IMR-90 (cell line): Measurements from ENCODE around the gene ACOT12. TPM values are rescaled to one million over a fixed set of nuclear protein-coding genes. Genes with fewer than 3 reads are reported as not detected.

ENCODE experiments used
- ATAC-seq: fragments of 200-7000 bp; cut with Tn5 transposase; 2 replicates; pipeline ENCODE4 v1.9.1; 2020; ENCODE audit warnings: low read depth, mild to moderate bottlenecking, moderate library complexity
- BruUV-seq: library from RNA; stranded (reverse); fragments of 400-500 nt; replicated peaks from 2 replicates; lab custom pipeline; 2021; lab: Mats Ljungman, UMichigan
- CTCF ChIA-PET: fragments of 300-600 bp; formaldehyde crosslinking; extraction: SDS; loops from one replicate; lab custom pipeline; 2021; ENCODE audit warnings: antibody characterized with exemption; lab: Yijun Ruan, JAX
- POLR2A ChIA-PET: fragments of 300-600 bp; sonication (Branson Sonifier 250); formaldehyde crosslinking; loops from one replicate; lab custom pipeline; 2022; ENCODE audit warnings: antibody characterized with exemption; ENCODE audit not compliant: unreplicated experiment; lab: Charles Lee
- DNase-seq: peaks from one replicate; pipeline ENCODE4 v3.0.0; 2013
- H2AFZ ChIP-seq: replicated peaks from 2 replicates; pipeline ENCODE3; 2013; ENCODE audit warnings: low read length, mild to moderate bottlenecking; ENCODE audit not compliant: poor library complexity
- H2AK5ac ChIP-seq: 2 replicates; pipeline ENCODE4 v1.6.1; 2013; ENCODE audit warnings: low read depth, low read length, inconsistent platforms
- H2AK9ac ChIP-seq: replicated peaks from 2 replicates; pipeline ENCODE3; 2013; ENCODE audit warnings: mild to moderate bottlenecking, low read depth, low read length, moderate library complexity; ENCODE audit not compliant: poor library complexity
- H2BK120ac ChIP-seq: 2 replicates; pipeline ENCODE4 v1.6.1; 2013; ENCODE audit warnings: low read depth, low read length, inconsistent platforms
- H2BK15ac ChIP-seq: 3 replicates; pipeline ENCODE4 v1.6.1; 2013; ENCODE audit warnings: low read depth, low read length, inconsistent platforms
- H2BK20ac ChIP-seq: 2 replicates; pipeline ENCODE4 v1.6.1; 2013; ENCODE audit warnings: low read depth, mild to moderate bottlenecking, inconsistent platforms, low read length, moderate library complexity
- H2BK5ac ChIP-seq: 2 replicates; pipeline ENCODE4 v1.6.1; 2013; ENCODE audit warnings: mild to moderate bottlenecking, low read depth, low read length, inconsistent platforms; ENCODE audit not compliant: poor library complexity, severe bottlenecking
- H3K14ac ChIP-seq: replicated peaks from 2 replicates; pipeline ENCODE4 v1.6.1; 2013; ENCODE audit warnings: low read depth, low read length, inconsistent platforms
- H3K18ac ChIP-seq: 2 replicates; pipeline ENCODE4 v1.6.1; 2013; ENCODE audit warnings: low read depth, low read length, control low read depth
- H3K23ac ChIP-seq: 2 replicates; pipeline ENCODE4 v1.6.1; 2013; ENCODE audit warnings: low read depth, low read length, inconsistent platforms
- H3K27ac ChIP-seq: 2 replicates; pipeline ENCODE4 v1.5.1; 2013; ENCODE audit warnings: mild to moderate bottlenecking, control low read depth, low read length; ENCODE audit not compliant: insufficient read depth
- H3K27me3 ChIP-seq: 2 replicates; pipeline ENCODE4 v1.6.1; 2013; ENCODE audit warnings: low read length; ENCODE audit not compliant: control insufficient read depth, insufficient read depth
- H3K36me3 ChIP-seq: 2 replicates; pipeline ENCODE4 v1.6.1; 2013; ENCODE audit warnings: low read length, mixed read lengths; ENCODE audit not compliant: control insufficient read depth, insufficient read depth
- H3K4ac ChIP-seq: 2 replicates; pipeline ENCODE4 v1.6.1; 2013; ENCODE audit warnings: low read depth, low read length, inconsistent platforms
- H3K4me1 ChIP-seq: 2 replicates; pipeline ENCODE4 v1.6.1; 2013; ENCODE audit warnings: low read length, mixed read lengths; ENCODE audit not compliant: control insufficient read depth, insufficient read depth
- H3K4me2 ChIP-seq: 2 replicates; pipeline ENCODE4 v1.6.1; 2013; ENCODE audit warnings: low read depth, mild to moderate bottlenecking, control low read depth, low read length, moderate library complexity
- H3K4me3 ChIP-seq: 2 replicates; pipeline ENCODE4 v1.5.1; 2013; ENCODE audit warnings: low read depth, mild to moderate bottlenecking, control low read depth, low read length, moderate library complexity; ENCODE audit not compliant: insufficient read depth
- H3K56ac ChIP-seq: 2 replicates; pipeline ENCODE4 v1.6.1; 2013; ENCODE audit warnings: low read length, inconsistent platforms; ENCODE audit not compliant: insufficient read depth; ENCODE audit errors: extremely low read depth
- H3K79me1 ChIP-seq, 2 experiments: 2 replicates each; pipeline ENCODE4 v1.6.1; 2013; ENCODE audit warnings: low read length in 2 of 2, inconsistent platforms in 1 of 2, low read depth in 1 of 2
- H3K9ac ChIP-seq: 2 replicates; pipeline ENCODE4 v1.6.1; 2013; ENCODE audit warnings: low read depth, low read length, control low read depth
- H3K9me1 ChIP-seq: 2 replicates; pipeline ENCODE4 v1.6.1; 2013; ENCODE audit warnings: low read length, inconsistent platforms; ENCODE audit not compliant: insufficient read depth
- H3K9me3 ChIP-seq: 2 replicates; pipeline ENCODE4 v1.6.1; 2013; ENCODE audit warnings: low read length; ENCODE audit not compliant: control insufficient read depth, insufficient read depth
- H4K20me1 ChIP-seq: 2 replicates; pipeline ENCODE4 v1.6.1; 2013; ENCODE audit warnings: low read length, inconsistent platforms; ENCODE audit not compliant: insufficient read depth
- H4K5ac ChIP-seq: 2 replicates; pipeline ENCODE4 v1.6.1; 2013; ENCODE audit warnings: mild to moderate bottlenecking, low read depth, low read length, control low read depth
- H4K8ac ChIP-seq, 2 experiments: 2 replicates each; pipeline ENCODE4 v1.6.1; 2013; ENCODE audit warnings: low read depth in 2 of 2, low read length in 2 of 2, control low read depth in 1 of 2, inconsistent platforms in 1 of 2
- H4K91ac ChIP-seq: 2 replicates; pipeline ENCODE4 v1.6.1; 2013; ENCODE audit warnings: low read depth, low read length, inconsistent platforms; ENCODE audit not compliant: insufficient read depth
- BHLHE40 ChIP-seq: fragments of 150-350 bp; IDR thresholded peaks from 2 replicates; pipeline ENCODE4 v1.6.1; 2016; ENCODE audit warnings: mild to moderate bottlenecking, low read depth, low read length
- CEBPB ChIP-seq: IDR thresholded peaks from 2 replicates; pipeline ENCODE4 v1.6.1; 2012; ENCODE audit warnings: low read depth, low read length, improper control_type of control experiment
- FOS ChIP-seq: fragments of 150-350 bp; IDR thresholded peaks from 2 replicates; pipeline ENCODE4 v1.6.1; 2016; ENCODE audit warnings: low read depth, low read length
- MXI1 ChIP-seq: IDR thresholded peaks from 2 replicates; pipeline ENCODE4 v1.6.1; 2012; ENCODE audit warnings: low read depth, mild to moderate bottlenecking, low read length, moderate library complexity, borderline replicate concordance
- RAD21 ChIP-seq: IDR thresholded peaks from 2 replicates; pipeline ENCODE4 v1.6.1; 2012; ENCODE audit warnings: low read length, improper control_type of control experiment
- RCOR1 ChIP-seq: IDR thresholded peaks from 2 replicates; pipeline ENCODE4 v1.6.1; 2012; ENCODE audit warnings: mild to moderate bottlenecking, low read length, improper control_type of control experiment; ENCODE audit not compliant: insufficient replicate concordance
- RFX5 ChIP-seq: IDR thresholded peaks from 2 replicates; pipeline ENCODE4 v1.8.0; 2012; ENCODE audit warnings: low read depth, mild to moderate bottlenecking, low read length, moderate library complexity
- whole genome bisulfite sequencing, 2 experiments: methylation state at CpG; one replicate each; pipeline versions ENCODE4 v1.1.5 to v1.1.7; 2013; ENCODE audit warnings: missing lambda C conversion rate in 2 of 2; ENCODE audit not compliant: insufficient read length in 1 of 2; ENCODE audit errors: extremely low coverage in 2 of 2; 5-methylcytosine and 5-hydroxymethylcytosine counted together
- dilution Hi-C: fragments of 300-500 bp; cut with HindIII; formaldehyde crosslinking; loops from one replicate; pipeline ENCODE4 v1.14.3; 2018; ENCODE audit warnings: low sequenced_read_pairs; ENCODE audit not compliant: unreplicated experiment
- in situ Hi-C: fragments of 300-500 bp; cut with MboI; formaldehyde crosslinking; loops from 3 replicates; pipeline ENCODE4 v1.14.3; 2019; ENCODE audit warnings: low sequenced_read_pairs, inconsistent platforms, mixed read lengths
- intact Hi-C: fragments of 100-400 bp; cut with micrococcal nuclease; formaldehyde crosslinking; loops from 2 replicates; pipeline ENCODE4 v1.10.0; 2022
- polyA plus RNA-seq, 3 experiments: library from polyadenylated mRNA; depleted of rRNA; stranded (reverse); fragments of >200 nt; gene quantifications; 2 replicates each; pipeline ENCODE4 v1.2.3, GENCODE V29; 2012; ENCODE audit warnings: low replicate concordance in 1 of 3
- total RNA-seq: library from RNA; depleted of rRNA; stranded (reverse); fragments of >200 nt; gene quantifications from 2 replicates; pipeline ENCODE4 v1.2.3, GENCODE V29; 2012
- TF ChIP-seq, protein P1 (sequence below): fragments of 150-350 bp; IDR thresholded peaks from 2 replicates; pipeline ENCODE4 v1.6.1; 2017; ENCODE audit warnings: mild to moderate bottlenecking, antibody characterized with exemption, low read length, low read depth
- TF ChIP-seq, protein P2 (sequence below): conservative IDR thresholded peaks from 2 replicates; pipeline ENCODE4 v1.5.1; 2012; ENCODE audit warnings: mild to moderate bottlenecking, low read depth, low read length, improper control_type of control experiment

Gene ACOT12
- total and polyA plus RNA-seq, 2 of the 4 experiments (the other 2 are of a cell fraction): not detected

- Histone ChIP-seq H2AFZ (no peak overlapping the region), H3K56ac (no peak overlapping the region), H3K36me3 (no peaks in the 10 kb centered on the region), H3K9me3 (no peaks in the 10 kb centered on the region), H2BK15ac (no peak overlapping the region), H2BK20ac (no peak overlapping the region), H4K5ac (no peak overlapping the region), H4K20me1 (peaks cover 8% of the 10 kb centered on the region; the same call in 1 of the 2 replicates), H3K4me3 (no peak overlapping the region), H2AK9ac (no peak overlapping the region), H2BK5ac (no peak overlapping the region), H3K4ac (no peak overlapping the region), H3K18ac (no peak overlapping the region), H3K9ac (no peak overlapping the region), H3K4me1 (no peaks in the 10 kb centered on the region; the same call in 1 of the 2 replicates), H2BK120ac (no peak overlapping the region), H4K91ac (no peak overlapping the region), H3K27me3 (no peaks in the 10 kb centered on the region), H3K9me1 (peaks cover 9% of the 10 kb centered on the region; the same call in 1 of the 2 replicates), H3K14ac (no peak overlapping the region), H3K23ac (no peak overlapping the region), H3K27ac (no peak overlapping the region), H3K79me1 (peaks cover 10 to 36% of the 10 kb centered on the region in 2 experiments; a peak in 3 of 4 replicates), H4K8ac (no peak overlapping the region), H3K4me2 (no peak overlapping the region), H2AK5ac (no peak overlapping the region)
- in situ Hi-C loops (no loop called here), intact Hi-C loops (no loop called here), dilution Hi-C loops (no loop called here)
- ChIA-PET POLR2A (no interaction called here), CTCF (no interaction called here)
- TF ChIP-seq MXI1 (no peak), RCOR1 (no peak), FOS (no peak), RFX5 (no peak), BHLHE40 (no peak), CEBPB (no peak), RAD21 (no peak)
- TF ChIP-seq, protein P1, sequence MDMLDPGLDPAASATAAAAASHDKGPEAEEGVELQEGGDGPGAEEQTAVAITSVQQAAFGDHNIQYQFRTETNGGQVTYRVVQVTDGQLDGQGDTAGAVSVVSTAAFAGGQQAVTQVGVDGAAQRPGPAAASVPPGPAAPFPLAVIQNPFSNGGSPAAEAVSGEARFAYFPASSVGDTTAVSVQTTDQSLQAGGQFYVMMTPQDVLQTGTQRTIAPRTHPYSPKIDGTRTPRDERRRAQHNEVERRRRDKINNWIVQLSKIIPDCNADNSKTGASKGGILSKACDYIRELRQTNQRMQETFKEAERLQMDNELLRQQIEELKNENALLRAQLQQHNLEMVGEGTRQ: no peak
- TF ChIP-seq, protein P2, sequence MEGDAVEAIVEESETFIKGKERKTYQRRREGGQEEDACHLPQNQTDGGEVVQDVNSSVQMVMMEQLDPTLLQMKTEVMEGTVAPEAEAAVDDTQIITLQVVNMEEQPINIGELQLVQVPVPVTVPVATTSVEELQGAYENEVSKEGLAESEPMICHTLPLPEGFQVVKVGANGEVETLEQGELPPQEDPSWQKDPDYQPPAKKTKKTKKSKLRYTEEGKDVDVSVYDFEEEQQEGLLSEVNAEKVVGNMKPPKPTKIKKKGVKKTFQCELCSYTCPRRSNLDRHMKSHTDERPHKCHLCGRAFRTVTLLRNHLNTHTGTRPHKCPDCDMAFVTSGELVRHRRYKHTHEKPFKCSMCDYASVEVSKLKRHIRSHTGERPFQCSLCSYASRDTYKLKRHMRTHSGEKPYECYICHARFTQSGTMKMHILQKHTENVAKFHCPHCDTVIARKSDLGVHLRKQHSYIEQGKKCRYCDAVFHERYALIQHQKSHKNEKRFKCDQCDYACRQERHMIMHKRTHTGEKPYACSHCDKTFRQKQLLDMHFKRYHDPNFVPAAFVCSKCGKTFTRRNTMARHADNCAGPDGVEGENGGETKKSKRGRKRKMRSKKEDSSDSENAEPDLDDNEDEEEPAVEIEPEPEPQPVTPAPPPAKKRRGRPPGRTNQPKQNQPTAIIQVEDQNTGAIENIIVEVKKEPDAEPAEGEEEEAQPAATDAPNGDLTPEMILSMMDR: no peak
- ATAC-seq (no peak), DNase-seq (no peak)
- BruUV-seq: no TSS peak
- WGBS, 2 experiments: no CpG with 5 or more reads among the region's 3 CpGs
Measured at GRCh38 chr5:81286059-81286617, 107.8 kb downstream of the ACOT12 start.
